Neural cell (in vitro differentiated cells): ENCODE data around the gene DNAJC7. TPM values are rescaled to one million over a fixed set of nuclear protein-coding genes. Genes with fewer than 3 reads are reported as not detected.

ENCODE experiments used
- H2AFZ ChIP-seq: fragments of 200-600, 300-800 bp; sonication (generic), shearing (Covaris generic); 2 replicates; pipeline ENCODE4 v1.6.0; 2014; ENCODE audit warnings: low read depth, mild to moderate bottlenecking, antibody characterized with exemption, low read length, moderate library complexity
- H3F3A ChIP-seq: fragments of 200-600 bp; shearing (Covaris generic); 2 replicates; pipeline ENCODE4 v1.6.1; 2016; ENCODE audit warnings: mild to moderate bottlenecking, moderate library complexity, mixed read lengths, antibody characterized with exemption, low read length; ENCODE audit not compliant: insufficient read depth, poor library complexity, severe bottlenecking
- H3K27ac ChIP-seq: fragments of 200-600, 300-800 bp; sonication (generic), shearing (Covaris generic); 2 replicates; pipeline ENCODE4 v1.5.1; 2014; ENCODE audit warnings: mild to moderate bottlenecking, low read length, moderate library complexity
- H3K27me3 ChIP-seq: fragments of 300-800, 200-600 bp; sonication (generic), shearing (Covaris generic); 2 replicates; pipeline ENCODE4 v1.6.0; 2014; ENCODE audit warnings: mild to moderate bottlenecking, low read depth, low read length, moderate library complexity; ENCODE audit not compliant: insufficient read depth
- H3K36me3 ChIP-seq: fragments of 300-800, 200-600 bp; sonication (generic), shearing (Covaris generic); 2 replicates; pipeline ENCODE4 v1.5.1; 2014; ENCODE audit warnings: mild to moderate bottlenecking, antibody characterized with exemption, low read length, moderate library complexity; ENCODE audit not compliant: insufficient read depth
- H3K4me2 ChIP-seq: fragments of 300-800, 200-600 bp; sonication (generic), shearing (Covaris generic); 2 replicates; pipeline ENCODE4 v1.6.0; 2014; ENCODE audit warnings: mild to moderate bottlenecking, low read length
- H3K4me3 ChIP-seq: fragments of 300-800, 200-600 bp; sonication (generic), shearing (Covaris generic); 2 replicates; pipeline ENCODE4 v1.5.1; 2014; ENCODE audit warnings: mild to moderate bottlenecking, low read length, moderate library complexity
- H3K79me2 ChIP-seq: fragments of 200-600 bp; shearing (Covaris generic); replicated peaks from 2 replicates; pipeline ENCODE4 v1.6.0; 2014; ENCODE audit warnings: mild to moderate bottlenecking, low read length, moderate library complexity; ENCODE audit not compliant: insufficient read depth
- H3K9ac ChIP-seq: fragments of 300-800, 200-600 bp; sonication (generic), shearing (Covaris generic); 2 replicates; pipeline ENCODE4 v1.6.1; 2016; ENCODE audit warnings: mild to moderate bottlenecking, low read length, mixed read lengths
- H3K9me2 ChIP-seq: fragments of 200-600 bp; shearing (Covaris generic); 2 replicates; pipeline ENCODE4 v1.6.1; 2016; ENCODE audit warnings: mild to moderate bottlenecking, low read length, mixed read lengths; ENCODE audit not compliant: insufficient read depth
- H3K9me3 ChIP-seq: fragments of 200-600, 300-800 bp; sonication (generic), shearing (Covaris generic); 2 replicates; pipeline ENCODE4 v1.6.1; 2016; ENCODE audit warnings: mild to moderate bottlenecking, mixed run types, low read length, moderate library complexity, mixed read lengths
- H4K20me1 ChIP-seq: fragments of 200-600 bp; shearing (Covaris generic); 2 replicates; pipeline ENCODE4 v1.6.1; 2016; ENCODE audit warnings: mild to moderate bottlenecking, mixed run types; ENCODE audit not compliant: insufficient read depth
- CTCF ChIP-seq: fragments of 450-650 bp; IDR thresholded peaks from 2 replicates; pipeline ENCODE4 v1.5.1; 2014; ENCODE audit warnings: antibody characterized with exemption, mild to moderate bottlenecking, moderate library complexity; ENCODE audit not compliant: poor library complexity, severe bottlenecking
- EP300 ChIP-seq: fragments of 450-650 bp; conservative IDR thresholded peaks from 2 replicates; pipeline ENCODE4 v1.6.1; 2014; ENCODE audit warnings: antibody characterized with exemption, mild to moderate bottlenecking, moderate library complexity; ENCODE audit not compliant: poor library complexity, severe bottlenecking
- EZH2 ChIP-seq: fragments of 200-600, 300-800 bp; shearing (Covaris generic), sonication (generic); IDR thresholded peaks from 2 replicates; pipeline ENCODE4 v1.6.1; 2014; ENCODE audit warnings: antibody characterized with exemption, low read length, borderline replicate concordance, mild to moderate bottlenecking; ENCODE audit not compliant: insufficient read depth, poor library complexity, severe bottlenecking
- MXI1 ChIP-seq: fragments of 450-650 bp; conservative IDR thresholded peaks from 2 replicates; pipeline ENCODE4 v1.6.1; 2014; ENCODE audit warnings: antibody characterized with exemption, mild to moderate bottlenecking; ENCODE audit not compliant: poor library complexity, severe bottlenecking
- POLR2AphosphoS5 ChIP-seq: IDR thresholded peaks from 2 replicates; pipeline ENCODE4 v1.6.1; 2012
- RAD21 ChIP-seq: fragments of 450-650 bp; conservative IDR thresholded peaks from 2 replicates; pipeline ENCODE4 v1.6.1; 2014; ENCODE audit warnings: antibody characterized with exemption, mild to moderate bottlenecking, moderate library complexity
- SMC3 ChIP-seq: fragments of 450-650 bp; conservative IDR thresholded peaks from 2 replicates; pipeline ENCODE4 v1.6.1; 2014; ENCODE audit warnings: antibody characterized with exemption, mild to moderate bottlenecking, moderate library complexity; ENCODE audit not compliant: poor library complexity
- TAF1 ChIP-seq: IDR thresholded peaks from 2 replicates; pipeline ENCODE4 v1.6.1; 2012; ENCODE audit warnings: low read depth
- polyA minus RNA-seq: library from RNA; depleted of rRNA, polyadenylated mRNA; stranded (reverse); fragments of >200 nt; gene quantifications from 2 replicates; pipeline ENCODE4 v1.2.3, GENCODE V29; 2014
- polyA plus RNA-seq: library from polyadenylated mRNA; depleted of rRNA; stranded (reverse); fragments of >200 nt; gene quantifications from 2 replicates; pipeline ENCODE4 v1.2.3, GENCODE V29; 2014
- TF ChIP-seq, protein P1 (sequence below): IDR thresholded peaks from 2 replicates; pipeline ENCODE4 v1.6.1; 2012; ENCODE audit warnings: borderline replicate concordance

DNAJC7 gene, protein sequence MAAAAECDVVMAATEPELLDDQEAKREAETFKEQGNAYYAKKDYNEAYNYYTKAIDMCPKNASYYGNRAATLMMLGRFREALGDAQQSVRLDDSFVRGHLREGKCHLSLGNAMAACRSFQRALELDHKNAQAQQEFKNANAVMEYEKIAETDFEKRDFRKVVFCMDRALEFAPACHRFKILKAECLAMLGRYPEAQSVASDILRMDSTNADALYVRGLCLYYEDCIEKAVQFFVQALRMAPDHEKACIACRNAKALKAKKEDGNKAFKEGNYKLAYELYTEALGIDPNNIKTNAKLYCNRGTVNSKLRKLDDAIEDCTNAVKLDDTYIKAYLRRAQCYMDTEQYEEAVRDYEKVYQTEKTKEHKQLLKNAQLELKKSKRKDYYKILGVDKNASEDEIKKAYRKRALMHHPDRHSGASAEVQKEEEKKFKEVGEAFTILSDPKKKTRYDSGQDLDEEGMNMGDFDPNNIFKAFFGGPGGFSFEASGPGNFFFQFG
- polyA plus RNA-seq (107 and 126 TPM in 2 replicates), polyA minus RNA-seq (118 and 137 TPM in 2 replicates)

DNA sequence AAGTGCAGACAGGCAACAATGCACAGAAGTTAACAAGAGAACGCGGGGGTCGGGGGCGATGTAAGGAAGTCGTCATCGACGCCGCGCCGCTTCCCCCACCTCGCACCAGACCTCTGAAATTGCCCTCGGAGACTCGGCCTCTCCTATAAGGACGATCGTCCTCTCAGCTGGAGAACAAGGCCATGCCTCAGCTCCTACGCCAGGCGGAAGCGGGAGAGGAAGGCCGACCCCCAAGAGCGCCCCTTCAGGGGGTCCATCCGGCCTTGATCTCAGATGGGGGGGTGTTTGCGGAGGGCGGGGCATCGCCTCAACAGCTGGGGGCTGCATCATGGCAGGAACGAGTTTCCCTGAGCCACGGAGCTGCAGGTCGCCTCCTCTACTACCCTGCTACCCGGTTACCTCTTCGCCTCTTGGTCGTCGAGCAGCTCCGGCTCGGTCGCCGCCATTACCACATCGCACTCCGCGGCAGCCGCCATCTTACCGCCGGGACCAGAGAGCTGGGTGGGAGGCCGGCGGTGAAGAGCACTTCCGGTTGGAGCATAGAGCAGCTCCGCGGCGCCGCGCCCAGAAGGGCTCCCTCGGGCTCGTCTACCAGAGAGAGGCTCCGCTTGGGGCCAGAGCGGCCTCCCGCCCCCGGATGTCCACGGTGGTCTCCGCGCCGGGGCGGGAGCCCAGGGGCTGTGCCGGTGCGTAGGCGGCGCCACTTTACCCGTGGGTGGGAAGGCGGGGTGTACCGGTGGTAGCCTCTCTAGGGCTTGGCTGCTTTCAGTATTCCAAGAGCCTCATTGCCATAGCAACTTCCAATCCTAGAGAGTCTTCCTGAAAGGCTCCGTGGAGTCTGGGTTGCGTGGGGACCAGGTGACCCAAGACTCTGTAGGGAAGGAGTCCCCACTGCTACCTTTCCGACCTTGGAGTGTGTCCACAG, at the start of gene DNAJC7:
TSS of gene DNAJC7 (minus strand) at position 499 of the 925 bp plus-strand sequence. CDS start at position 476, 23 bp downstream.
- Histone ChIP-seq H3K9ac (peak within 1 kb of the TSS; percentile 98), H2AFZ (peak within 1 kb of the TSS; percentile 82)

More for the DNA sequence above, at the start of gene DNAJC7:
- Histone ChIP-seq H3K4me3 (peak within 1 kb of the TSS; percentile 82), H3K27me3 (no peaks in the 10 kb centered on the region), H3K9me2 (no peaks in the 10 kb centered on the region), H3K36me3 (no peaks in the 10 kb centered on the region), H3F3A (no peaks in the 10 kb centered on the region), H3K27ac (peak within 1 kb of the TSS; percentile 98), H3K9me3 (no peaks in the 10 kb centered on the region), H3K79me2 (peaks cover 66% of the 10 kb centered on the region), H3K4me2 (peak within 1 kb of the TSS; percentile 78), H4K20me1 (no peaks in the 10 kb centered on the region)
- TF ChIP-seq, protein P1, sequence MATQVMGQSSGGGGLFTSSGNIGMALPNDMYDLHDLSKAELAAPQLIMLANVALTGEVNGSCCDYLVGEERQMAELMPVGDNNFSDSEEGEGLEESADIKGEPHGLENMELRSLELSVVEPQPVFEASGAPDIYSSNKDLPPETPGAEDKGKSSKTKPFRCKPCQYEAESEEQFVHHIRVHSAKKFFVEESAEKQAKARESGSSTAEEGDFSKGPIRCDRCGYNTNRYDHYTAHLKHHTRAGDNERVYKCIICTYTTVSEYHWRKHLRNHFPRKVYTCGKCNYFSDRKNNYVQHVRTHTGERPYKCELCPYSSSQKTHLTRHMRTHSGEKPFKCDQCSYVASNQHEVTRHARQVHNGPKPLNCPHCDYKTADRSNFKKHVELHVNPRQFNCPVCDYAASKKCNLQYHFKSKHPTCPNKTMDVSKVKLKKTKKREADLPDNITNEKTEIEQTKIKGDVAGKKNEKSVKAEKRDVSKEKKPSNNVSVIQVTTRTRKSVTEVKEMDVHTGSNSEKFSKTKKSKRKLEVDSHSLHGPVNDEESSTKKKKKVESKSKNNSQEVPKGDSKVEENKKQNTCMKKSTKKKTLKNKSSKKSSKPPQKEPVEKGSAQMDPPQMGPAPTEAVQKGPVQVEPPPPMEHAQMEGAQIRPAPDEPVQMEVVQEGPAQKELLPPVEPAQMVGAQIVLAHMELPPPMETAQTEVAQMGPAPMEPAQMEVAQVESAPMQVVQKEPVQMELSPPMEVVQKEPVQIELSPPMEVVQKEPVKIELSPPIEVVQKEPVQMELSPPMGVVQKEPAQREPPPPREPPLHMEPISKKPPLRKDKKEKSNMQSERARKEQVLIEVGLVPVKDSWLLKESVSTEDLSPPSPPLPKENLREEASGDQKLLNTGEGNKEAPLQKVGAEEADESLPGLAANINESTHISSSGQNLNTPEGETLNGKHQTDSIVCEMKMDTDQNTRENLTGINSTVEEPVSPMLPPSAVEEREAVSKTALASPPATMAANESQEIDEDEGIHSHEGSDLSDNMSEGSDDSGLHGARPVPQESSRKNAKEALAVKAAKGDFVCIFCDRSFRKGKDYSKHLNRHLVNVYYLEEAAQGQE, result peak; percentile 95
- TF ChIP-seq RAD21 (no peak), EZH2 (no peak), CTCF (peak; percentile 40), TAF1 (peak; percentile 98), SMC3 (peak; percentile 8), POLR2AphosphoS5 (peak; percentile 94), EP300 (peak; percentile 35), MXI1 (peak; percentile 76)
